WTC11 (cell line): ENCODE measurements around the gene ZNF507. TPM values are rescaled to one million over a fixed set of nuclear protein-coding genes. Genes with fewer than 3 reads are reported as not detected.
A peak's percentile ranks its signal among the peaks of the same experiment; 100 is the strongest.

Experiments used
- ATAC-seq: fragments of 200-7000 bp; cut with Tn5 transposase; 2 replicates; pipeline ENCODE4 v1.10.0; 2021; ENCODE audit warnings: mild to moderate bottlenecking, moderate library complexity
- CTCF ChIA-PET: fragments of 300-600 bp; sonication (Branson Sonifier 250); formaldehyde crosslinking; loops from one replicate; lab custom pipeline; 2021; ENCODE audit warnings: antibody characterized with exemption; lab: Charles Lee
- POLR2A ChIA-PET: fragments of 350-600 bp; sonication (Branson Sonifier 250); formaldehyde crosslinking; loops from one replicate; lab custom pipeline; 2021; ENCODE audit warnings: antibody characterized with exemption; lab: Charles Lee
- DNase-seq: peaks from one replicate; pipeline ENCODE4 v3.0.0; 2021; ENCODE audit warnings: low spot score
- H3K27ac Mint-ChIP-seq: 2 replicates; pipeline ENCODE4 v1.8.0; 2021; ENCODE audit warnings: mixed read lengths
- H3K27me3 Mint-ChIP-seq: 2 replicates; pipeline ENCODE4 v1.8.0; 2021; ENCODE audit warnings: low read depth, mild to moderate bottlenecking, moderate library complexity, mixed read lengths
- H3K36me3 Mint-ChIP-seq: 2 replicates; pipeline ENCODE4 v1.8.0; 2021; ENCODE audit warnings: mixed read lengths
- H3K4me1 Mint-ChIP-seq: 2 replicates; pipeline ENCODE4 v1.8.0; 2022; ENCODE audit warnings: mixed read lengths
- H3K4me3 Mint-ChIP-seq: 2 replicates; pipeline ENCODE4 v1.8.0; 2021; ENCODE audit warnings: mild to moderate bottlenecking, moderate library complexity, mixed read lengths
- H3K9me3 Mint-ChIP-seq: 2 replicates; pipeline ENCODE4 v1.8.0; 2021; ENCODE audit warnings: mixed read lengths
- JUN ChIP-seq: sonication (generic); formaldehyde crosslinking; IDR thresholded peaks from 2 replicates; pipeline ENCODE4 v1.8.0; 2023; ENCODE audit warnings: mild to moderate bottlenecking, missing genetic modification reagents
- NR3C1 ChIP-seq: sonication (generic); formaldehyde crosslinking; conservative IDR thresholded peaks from 2 replicates; pipeline ENCODE4 v1.8.1; 2023; ENCODE audit warnings: low read depth, mild to moderate bottlenecking, missing genetic modification reagents
- TCF7 ChIP-seq: sonication (generic); formaldehyde crosslinking; IDR thresholded peaks from 2 replicates; pipeline ENCODE4 v1.8.0; 2022; ENCODE audit warnings: mild to moderate bottlenecking, low read depth, missing genetic modification reagents, moderate library complexity
- ZNF121 ChIP-seq: sonication (generic); formaldehyde crosslinking; IDR thresholded peaks from 2 replicates; pipeline ENCODE4 v1.8.0; 2023; ENCODE audit warnings: missing genetic modification reagents
- ZNF219 ChIP-seq: sonication (generic); formaldehyde crosslinking; IDR thresholded peaks from 2 replicates; pipeline ENCODE4 v1.8.0; 2023; ENCODE audit warnings: missing genetic modification reagents, mild to moderate bottlenecking, borderline replicate concordance
- ZNF232 ChIP-seq: sonication (generic); formaldehyde crosslinking; IDR thresholded peaks from 2 replicates; pipeline ENCODE4 v1.8.0; 2022; ENCODE audit warnings: mild to moderate bottlenecking, missing genetic modification reagents
- total RNA-seq: library from RNA; stranded (reverse); gene quantifications from 3 replicates; pipeline ENCODE4 v1.2.3, GENCODE V29; 2021
- TF ChIP-seq, protein P1 (sequence below): sonication (generic); formaldehyde crosslinking; IDR thresholded peaks from 2 replicates; pipeline ENCODE4 v1.8.1; 2023; ENCODE audit warnings: mild to moderate bottlenecking, missing genetic modification reagents, moderate library complexity
- TF ChIP-seq, protein P2 (sequence below): sonication (generic); formaldehyde crosslinking; conservative IDR thresholded peaks from 2 replicates; pipeline ENCODE4 v1.8.1; 2022; ENCODE audit warnings: mild to moderate bottlenecking, missing genetic modification reagents
- TF ChIP-seq, protein P3 (sequence below): sonication (generic); formaldehyde crosslinking; IDR thresholded peaks from 2 replicates; pipeline ENCODE4 v1.8.1; 2022; ENCODE audit warnings: mild to moderate bottlenecking, missing genetic modification reagents, moderate library complexity, borderline replicate concordance
- TF ChIP-seq, protein P4 (sequence below): sonication (generic); formaldehyde crosslinking; IDR thresholded peaks from 2 replicates; pipeline ENCODE4 v1.8.1; 2022; ENCODE audit warnings: low read depth, missing genetic modification reagents, borderline replicate concordance
- TF ChIP-seq, protein P5 (sequence below): fragments of 250-450 bp; sonication (Bioruptor Pico); IDR thresholded peaks from 2 replicates; pipeline ENCODE4 v1.9.0; 2021; ENCODE audit warnings: moderate library complexity, mild to moderate bottlenecking, inconsistent platforms, borderline replicate concordance
- TF ChIP-seq, protein P6 (sequence below): fragments of 250-450 bp; sonication (Bioruptor Pico); IDR thresholded peaks from 2 replicates; pipeline ENCODE4 v1.9.0; 2021; ENCODE audit warnings: mild to moderate bottlenecking, borderline replicate concordance
- TF ChIP-seq, protein P7 (sequence below): sonication (generic); formaldehyde crosslinking; IDR thresholded peaks from 2 replicates; pipeline ENCODE4 v1.8.0; 2022; ENCODE audit warnings: mild to moderate bottlenecking, missing genetic modification reagents

ZNF507 gene
- total RNA-seq, 1 experiment from 2014 or later: 27.6 TPM

DNA sequence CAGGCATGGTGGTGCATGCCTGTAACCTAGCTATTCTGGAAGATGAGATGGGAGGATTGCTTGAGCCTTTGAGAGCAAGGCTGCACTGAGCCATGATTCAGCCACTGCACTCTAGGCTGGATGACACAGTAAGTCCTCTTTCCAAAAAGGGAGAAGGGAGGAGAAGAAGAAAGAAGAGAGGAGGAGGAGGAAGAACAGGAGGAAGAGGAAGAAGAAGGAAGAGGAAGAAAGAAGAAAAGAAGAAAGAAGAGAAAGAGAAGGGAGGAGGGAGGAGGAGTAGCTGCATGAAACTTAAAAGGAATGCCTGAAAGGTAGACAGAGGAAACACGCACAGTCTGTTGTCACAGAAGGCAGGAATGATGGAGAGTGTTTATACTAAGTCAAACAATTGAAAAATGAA is 56.6 kb downstream of the ZNF507 start:
- Mint-ChIP-seq H3K27me3 (no peaks in the 10 kb centered on the region), H3K9me3 (no peaks in the 10 kb centered on the region), H3K27ac (no peak overlapping the region; the same call in 1 of the 2 replicates), H3K4me3 (no peak overlapping the region), H3K36me3 (no peaks in the 10 kb centered on the region), H3K4me1 (peaks cover 21% of the 10 kb centered on the region)
- TF ChIP-seq, protein P1, sequence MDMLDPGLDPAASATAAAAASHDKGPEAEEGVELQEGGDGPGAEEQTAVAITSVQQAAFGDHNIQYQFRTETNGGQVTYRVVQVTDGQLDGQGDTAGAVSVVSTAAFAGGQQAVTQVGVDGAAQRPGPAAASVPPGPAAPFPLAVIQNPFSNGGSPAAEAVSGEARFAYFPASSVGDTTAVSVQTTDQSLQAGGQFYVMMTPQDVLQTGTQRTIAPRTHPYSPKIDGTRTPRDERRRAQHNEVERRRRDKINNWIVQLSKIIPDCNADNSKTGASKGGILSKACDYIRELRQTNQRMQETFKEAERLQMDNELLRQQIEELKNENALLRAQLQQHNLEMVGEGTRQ (CRISPR knock-in tag): no peak
- TF ChIP-seq JUN (CRISPR knock-in tag): no peak
- ChIA-PET CTCF (no interaction called here), POLR2A (no interaction called here)
- no peak for ATAC-seq
- no peak for DNase-seq

DNA sequence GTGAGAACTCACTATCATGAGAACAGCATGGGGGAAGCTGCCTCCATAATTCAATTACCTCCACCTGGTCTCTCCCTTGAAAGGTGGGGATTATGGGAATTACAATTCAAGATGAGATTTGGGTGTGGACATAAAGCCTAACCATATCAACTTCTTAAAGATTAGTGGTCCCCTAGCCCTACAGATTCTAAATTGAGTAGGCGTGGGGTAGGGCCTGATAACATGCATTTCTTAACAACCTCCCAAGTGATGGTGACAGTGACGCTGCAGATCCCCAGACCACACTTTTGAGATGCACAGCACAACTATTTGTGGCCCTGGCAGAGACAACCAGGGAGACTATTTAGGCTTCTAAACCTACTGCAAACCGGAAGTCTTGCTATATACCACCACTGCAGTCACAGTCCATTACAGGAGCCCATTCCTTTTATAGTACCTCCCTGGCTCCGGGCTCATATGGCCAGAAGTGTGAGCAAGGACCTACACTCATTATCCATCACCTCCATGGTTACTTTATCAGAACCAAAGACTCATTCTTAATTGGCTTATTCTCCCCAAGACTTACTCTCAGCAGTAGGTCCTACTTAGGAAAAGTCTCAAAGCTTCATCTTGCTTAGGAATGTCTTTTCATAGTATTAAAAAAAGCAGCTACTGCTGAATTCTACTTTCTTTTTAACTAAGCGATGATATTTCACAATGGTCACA is 58.0 kb downstream of the ZNF507 start:
- DNase-seq: no peak
- ChIA-PET POLR2A (no interaction called here), CTCF (interaction anchor here (0.7 kb wide), 1 partner anchor 1304 kb away, joined by 3 read pairs; no protein-coding TSS in a partner anchor)
- Mint-ChIP-seq H3K27me3 (no peaks in the 10 kb centered on the region), H3K4me1 (peaks cover 35% of the 10 kb centered on the region), H3K9me3 (no peaks in the 10 kb centered on the region), H3K27ac (no peak overlapping the region), H3K4me3 (peak overlapping the region; percentile 83), H3K36me3 (peaks cover 12% of the 10 kb centered on the region)
- no peak for ATAC-seq
- TF ChIP-seq, protein P2, sequence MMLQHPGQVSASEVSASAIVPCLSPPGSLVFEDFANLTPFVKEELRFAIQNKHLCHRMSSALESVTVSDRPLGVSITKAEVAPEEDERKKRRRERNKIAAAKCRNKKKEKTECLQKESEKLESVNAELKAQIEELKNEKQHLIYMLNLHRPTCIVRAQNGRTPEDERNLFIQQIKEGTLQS (CRISPR knock-in tag): no peak
- TF ChIP-seq ZNF219 (CRISPR knock-in tag) (no peak), NR3C1 (CRISPR knock-in tag) (no peak)
- TF ChIP-seq, protein P3, sequence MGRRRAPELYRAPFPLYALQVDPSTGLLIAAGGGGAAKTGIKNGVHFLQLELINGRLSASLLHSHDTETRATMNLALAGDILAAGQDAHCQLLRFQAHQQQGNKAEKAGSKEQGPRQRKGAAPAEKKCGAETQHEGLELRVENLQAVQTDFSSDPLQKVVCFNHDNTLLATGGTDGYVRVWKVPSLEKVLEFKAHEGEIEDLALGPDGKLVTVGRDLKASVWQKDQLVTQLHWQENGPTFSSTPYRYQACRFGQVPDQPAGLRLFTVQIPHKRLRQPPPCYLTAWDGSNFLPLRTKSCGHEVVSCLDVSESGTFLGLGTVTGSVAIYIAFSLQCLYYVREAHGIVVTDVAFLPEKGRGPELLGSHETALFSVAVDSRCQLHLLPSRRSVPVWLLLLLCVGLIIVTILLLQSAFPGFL (CRISPR knock-in tag): no peak
- TF ChIP-seq, protein P4, sequence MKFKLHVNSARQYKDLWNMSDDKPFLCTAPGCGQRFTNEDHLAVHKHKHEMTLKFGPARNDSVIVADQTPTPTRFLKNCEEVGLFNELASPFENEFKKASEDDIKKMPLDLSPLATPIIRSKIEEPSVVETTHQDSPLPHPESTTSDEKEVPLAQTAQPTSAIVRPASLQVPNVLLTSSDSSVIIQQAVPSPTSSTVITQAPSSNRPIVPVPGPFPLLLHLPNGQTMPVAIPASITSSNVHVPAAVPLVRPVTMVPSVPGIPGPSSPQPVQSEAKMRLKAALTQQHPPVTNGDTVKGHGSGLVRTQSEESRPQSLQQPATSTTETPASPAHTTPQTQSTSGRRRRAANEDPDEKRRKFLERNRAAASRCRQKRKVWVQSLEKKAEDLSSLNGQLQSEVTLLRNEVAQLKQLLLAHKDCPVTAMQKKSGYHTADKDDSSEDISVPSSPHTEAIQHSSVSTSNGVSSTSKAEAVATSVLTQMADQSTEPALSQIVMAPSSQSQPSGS (CRISPR knock-in tag): no peak
- TF ChIP-seq, protein P5, sequence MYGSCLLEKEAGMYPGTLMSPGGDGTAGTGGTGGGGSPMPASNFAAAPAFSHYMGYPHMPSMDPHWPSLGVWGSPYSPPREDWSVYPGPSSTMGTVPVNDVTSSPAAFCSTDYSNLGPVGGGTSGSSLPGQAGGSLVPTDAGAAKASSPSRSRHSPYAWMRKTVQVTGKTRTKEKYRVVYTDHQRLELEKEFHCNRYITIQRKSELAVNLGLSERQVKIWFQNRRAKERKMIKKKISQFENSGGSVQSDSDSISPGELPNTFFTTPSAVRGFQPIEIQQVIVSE (CRISPR knock-in tag): no peak

DNA sequence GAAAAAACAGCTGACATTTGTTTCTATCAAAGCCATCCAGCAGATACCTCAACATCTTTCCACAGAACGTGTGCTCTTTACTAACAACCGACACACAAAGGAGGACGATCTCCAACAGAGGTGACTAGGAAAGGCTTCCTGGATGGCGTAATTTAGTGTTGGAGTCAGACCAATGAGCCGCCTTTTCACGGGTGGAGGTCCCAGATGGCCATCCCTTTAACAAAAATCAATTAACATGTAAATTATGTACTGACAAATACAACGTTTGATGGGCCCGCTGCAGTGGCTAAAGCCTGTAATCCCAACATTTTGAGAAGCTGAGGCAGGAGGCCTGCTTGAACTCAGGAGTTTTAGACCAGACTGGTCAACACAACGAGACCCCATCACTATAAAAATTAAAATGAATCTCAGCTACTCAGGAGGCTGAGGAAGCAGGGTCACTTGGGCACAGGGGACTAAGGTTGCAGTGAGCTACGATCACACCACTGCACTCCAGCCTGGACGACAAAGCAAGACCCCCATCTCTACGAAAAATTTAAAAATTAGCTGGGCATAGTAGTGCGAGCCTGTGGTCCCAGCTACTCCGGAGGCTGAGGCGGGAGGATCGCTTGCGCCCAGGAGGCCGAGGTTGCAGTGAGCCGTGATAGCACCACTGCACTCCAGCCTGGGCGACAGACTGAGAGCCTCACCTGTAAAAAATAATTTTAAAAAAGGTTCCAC is 59.0 kb downstream of the ZNF507 start:
- Mint-ChIP-seq H3K27ac (peak overlapping the region; percentile 88), H3K27me3 (no peaks in the 10 kb centered on the region), H3K4me3 (peak overlapping the region; percentile 83), H3K9me3 (no peaks in the 10 kb centered on the region), H3K36me3 (peaks cover 21% of the 10 kb centered on the region), H3K4me1 (peaks cover 35% of the 10 kb centered on the region)
- DNase-seq: no peak
- TF ChIP-seq, protein P6, sequence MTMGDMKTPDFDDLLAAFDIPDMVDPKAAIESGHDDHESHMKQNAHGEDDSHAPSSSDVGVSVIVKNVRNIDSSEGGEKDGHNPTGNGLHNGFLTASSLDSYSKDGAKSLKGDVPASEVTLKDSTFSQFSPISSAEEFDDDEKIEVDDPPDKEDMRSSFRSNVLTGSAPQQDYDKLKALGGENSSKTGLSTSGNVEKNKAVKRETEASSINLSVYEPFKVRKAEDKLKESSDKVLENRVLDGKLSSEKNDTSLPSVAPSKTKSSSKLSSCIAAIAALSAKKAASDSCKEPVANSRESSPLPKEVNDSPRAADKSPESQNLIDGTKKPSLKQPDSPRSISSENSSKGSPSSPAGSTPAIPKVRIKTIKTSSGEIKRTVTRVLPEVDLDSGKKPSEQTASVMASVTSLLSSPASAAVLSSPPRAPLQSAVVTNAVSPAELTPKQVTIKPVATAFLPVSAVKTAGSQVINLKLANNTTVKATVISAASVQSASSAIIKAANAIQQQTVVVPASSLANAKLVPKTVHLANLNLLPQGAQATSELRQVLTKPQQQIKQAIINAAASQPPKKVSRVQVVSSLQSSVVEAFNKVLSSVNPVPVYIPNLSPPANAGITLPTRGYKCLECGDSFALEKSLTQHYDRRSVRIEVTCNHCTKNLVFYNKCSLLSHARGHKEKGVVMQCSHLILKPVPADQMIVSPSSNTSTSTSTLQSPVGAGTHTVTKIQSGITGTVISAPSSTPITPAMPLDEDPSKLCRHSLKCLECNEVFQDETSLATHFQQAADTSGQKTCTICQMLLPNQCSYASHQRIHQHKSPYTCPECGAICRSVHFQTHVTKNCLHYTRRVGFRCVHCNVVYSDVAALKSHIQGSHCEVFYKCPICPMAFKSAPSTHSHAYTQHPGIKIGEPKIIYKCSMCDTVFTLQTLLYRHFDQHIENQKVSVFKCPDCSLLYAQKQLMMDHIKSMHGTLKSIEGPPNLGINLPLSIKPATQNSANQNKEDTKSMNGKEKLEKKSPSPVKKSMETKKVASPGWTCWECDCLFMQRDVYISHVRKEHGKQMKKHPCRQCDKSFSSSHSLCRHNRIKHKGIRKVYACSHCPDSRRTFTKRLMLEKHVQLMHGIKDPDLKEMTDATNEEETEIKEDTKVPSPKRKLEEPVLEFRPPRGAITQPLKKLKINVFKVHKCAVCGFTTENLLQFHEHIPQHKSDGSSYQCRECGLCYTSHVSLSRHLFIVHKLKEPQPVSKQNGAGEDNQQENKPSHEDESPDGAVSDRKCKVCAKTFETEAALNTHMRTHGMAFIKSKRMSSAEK: no peak
- TF ChIP-seq ZNF232 (CRISPR knock-in tag): no peak
- no peak for TF ChIP-seq TCF7
- TF ChIP-seq ZNF121 (CRISPR knock-in tag): peak; percentile 72
- TF ChIP-seq, protein P7, sequence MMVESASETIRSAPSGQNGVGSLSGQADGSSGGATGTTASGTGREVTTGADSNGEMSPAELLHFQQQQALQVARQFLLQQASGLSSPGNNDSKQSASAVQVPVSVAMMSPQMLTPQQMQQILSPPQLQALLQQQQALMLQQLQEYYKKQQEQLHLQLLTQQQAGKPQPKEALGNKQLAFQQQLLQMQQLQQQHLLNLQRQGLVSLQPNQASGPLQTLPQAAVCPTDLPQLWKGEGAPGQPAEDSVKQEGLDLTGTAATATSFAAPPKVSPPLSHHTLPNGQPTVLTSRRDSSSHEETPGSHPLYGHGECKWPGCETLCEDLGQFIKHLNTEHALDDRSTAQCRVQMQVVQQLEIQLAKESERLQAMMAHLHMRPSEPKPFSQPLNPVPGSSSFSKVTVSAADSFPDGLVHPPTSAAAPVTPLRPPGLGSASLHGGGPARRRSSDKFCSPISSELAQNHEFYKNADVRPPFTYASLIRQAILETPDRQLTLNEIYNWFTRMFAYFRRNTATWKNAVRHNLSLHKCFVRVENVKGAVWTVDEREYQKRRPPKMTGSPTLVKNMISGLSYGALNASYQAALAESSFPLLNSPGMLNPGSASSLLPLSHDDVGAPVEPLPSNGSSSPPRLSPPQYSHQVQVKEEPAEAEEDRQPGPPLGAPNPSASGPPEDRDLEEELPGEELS (CRISPR knock-in tag): no peak
- ATAC-seq: no peak
- ChIA-PET POLR2A (no interaction called here), CTCF (no interaction called here)
